Panc1 (cell line): Measurements from ENCODE around the gene MAST4.

Source experiments
- POLR2AphosphoS5 ChIP-seq: IDR thresholded peaks from 2 replicates; pipeline ENCODE4 v1.6.1; 2012; ENCODE audit warnings: mild to moderate bottlenecking, low read depth, low read length, moderate library complexity
- SIN3A ChIP-seq: IDR thresholded peaks from 2 replicates; pipeline ENCODE4 v1.6.1; 2012; ENCODE audit warnings: low read depth, mild to moderate bottlenecking, low read length, moderate library complexity, borderline replicate concordance; ENCODE audit not compliant: insufficient read depth
- TCF7L2 ChIP-seq: IDR thresholded peaks from 2 replicates; pipeline ENCODE4 v1.6.1; 2011; ENCODE audit warnings: mild to moderate bottlenecking, low read depth, low read length, inconsistent platforms
- TF ChIP-seq, protein P1 (sequence below): fragments of 450-650 bp; IDR thresholded peaks from 2 replicates; pipeline ENCODE4 v1.5.1; 2017; ENCODE audit warnings: mild to moderate bottlenecking
- TF ChIP-seq, protein P2 (sequence below), 2 experiments: IDR thresholded peaks; 2 replicates each; pipeline ENCODE4 v1.6.1; 2011 to 2012; ENCODE audit warnings: low read depth in 2 of 2, control low read depth in 1 of 2, low read length in 1 of 2, mild to moderate bottlenecking in 1 of 2, moderate library complexity in 1 of 2; ENCODE audit not compliant: insufficient read depth in 1 of 2

DNA sequence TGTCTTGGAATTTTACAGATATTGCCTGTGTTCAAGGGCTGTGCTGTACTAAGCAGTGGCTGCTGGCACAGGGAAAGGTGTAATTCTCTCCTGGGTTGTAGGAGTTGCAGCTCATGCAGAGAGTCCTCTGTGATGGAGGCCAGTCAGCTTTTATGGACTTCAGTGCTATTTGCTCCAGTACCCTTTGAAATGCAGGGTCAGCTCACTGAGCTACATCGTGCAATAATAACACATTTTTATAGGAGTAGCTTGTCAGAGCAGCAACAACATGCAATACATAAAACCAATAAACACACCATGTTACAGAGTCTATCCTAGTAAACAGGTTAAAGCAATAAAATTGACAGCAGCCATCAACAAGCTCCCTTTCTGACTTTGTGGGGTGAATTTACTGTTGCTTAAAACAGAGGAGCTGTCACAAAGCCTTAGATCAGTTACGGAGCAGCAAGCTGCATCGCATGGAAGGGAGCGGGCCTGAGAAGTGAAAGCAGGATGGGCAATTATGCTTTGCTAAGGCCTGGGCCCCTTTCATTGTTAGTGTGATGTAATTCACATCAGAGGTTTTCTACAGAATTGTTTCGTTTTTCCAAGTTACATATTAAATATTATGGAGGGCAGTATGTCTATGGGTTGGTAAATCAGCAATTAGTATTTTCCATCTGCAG lies 583.6 kb downstream of the MAST4 start:
- TF ChIP-seq, protein P1, sequence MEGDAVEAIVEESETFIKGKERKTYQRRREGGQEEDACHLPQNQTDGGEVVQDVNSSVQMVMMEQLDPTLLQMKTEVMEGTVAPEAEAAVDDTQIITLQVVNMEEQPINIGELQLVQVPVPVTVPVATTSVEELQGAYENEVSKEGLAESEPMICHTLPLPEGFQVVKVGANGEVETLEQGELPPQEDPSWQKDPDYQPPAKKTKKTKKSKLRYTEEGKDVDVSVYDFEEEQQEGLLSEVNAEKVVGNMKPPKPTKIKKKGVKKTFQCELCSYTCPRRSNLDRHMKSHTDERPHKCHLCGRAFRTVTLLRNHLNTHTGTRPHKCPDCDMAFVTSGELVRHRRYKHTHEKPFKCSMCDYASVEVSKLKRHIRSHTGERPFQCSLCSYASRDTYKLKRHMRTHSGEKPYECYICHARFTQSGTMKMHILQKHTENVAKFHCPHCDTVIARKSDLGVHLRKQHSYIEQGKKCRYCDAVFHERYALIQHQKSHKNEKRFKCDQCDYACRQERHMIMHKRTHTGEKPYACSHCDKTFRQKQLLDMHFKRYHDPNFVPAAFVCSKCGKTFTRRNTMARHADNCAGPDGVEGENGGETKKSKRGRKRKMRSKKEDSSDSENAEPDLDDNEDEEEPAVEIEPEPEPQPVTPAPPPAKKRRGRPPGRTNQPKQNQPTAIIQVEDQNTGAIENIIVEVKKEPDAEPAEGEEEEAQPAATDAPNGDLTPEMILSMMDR: no peak
- no peak for TF ChIP-seq POLR2AphosphoS5
- TF ChIP-seq, protein P2, sequence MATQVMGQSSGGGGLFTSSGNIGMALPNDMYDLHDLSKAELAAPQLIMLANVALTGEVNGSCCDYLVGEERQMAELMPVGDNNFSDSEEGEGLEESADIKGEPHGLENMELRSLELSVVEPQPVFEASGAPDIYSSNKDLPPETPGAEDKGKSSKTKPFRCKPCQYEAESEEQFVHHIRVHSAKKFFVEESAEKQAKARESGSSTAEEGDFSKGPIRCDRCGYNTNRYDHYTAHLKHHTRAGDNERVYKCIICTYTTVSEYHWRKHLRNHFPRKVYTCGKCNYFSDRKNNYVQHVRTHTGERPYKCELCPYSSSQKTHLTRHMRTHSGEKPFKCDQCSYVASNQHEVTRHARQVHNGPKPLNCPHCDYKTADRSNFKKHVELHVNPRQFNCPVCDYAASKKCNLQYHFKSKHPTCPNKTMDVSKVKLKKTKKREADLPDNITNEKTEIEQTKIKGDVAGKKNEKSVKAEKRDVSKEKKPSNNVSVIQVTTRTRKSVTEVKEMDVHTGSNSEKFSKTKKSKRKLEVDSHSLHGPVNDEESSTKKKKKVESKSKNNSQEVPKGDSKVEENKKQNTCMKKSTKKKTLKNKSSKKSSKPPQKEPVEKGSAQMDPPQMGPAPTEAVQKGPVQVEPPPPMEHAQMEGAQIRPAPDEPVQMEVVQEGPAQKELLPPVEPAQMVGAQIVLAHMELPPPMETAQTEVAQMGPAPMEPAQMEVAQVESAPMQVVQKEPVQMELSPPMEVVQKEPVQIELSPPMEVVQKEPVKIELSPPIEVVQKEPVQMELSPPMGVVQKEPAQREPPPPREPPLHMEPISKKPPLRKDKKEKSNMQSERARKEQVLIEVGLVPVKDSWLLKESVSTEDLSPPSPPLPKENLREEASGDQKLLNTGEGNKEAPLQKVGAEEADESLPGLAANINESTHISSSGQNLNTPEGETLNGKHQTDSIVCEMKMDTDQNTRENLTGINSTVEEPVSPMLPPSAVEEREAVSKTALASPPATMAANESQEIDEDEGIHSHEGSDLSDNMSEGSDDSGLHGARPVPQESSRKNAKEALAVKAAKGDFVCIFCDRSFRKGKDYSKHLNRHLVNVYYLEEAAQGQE (IDR thresholded peaks at IDR 0.05; ENCODE audit: insufficient read depth in 1 of 2, low read depth in 2 of 2, low read length in 1 of 2): no peak
- no peak for TF ChIP-seq SIN3A
- no peak for TF ChIP-seq TCF7L2
